ENCODE measurements around the gene ZNF512B. TPM values are rescaled to one million over a fixed set of nuclear protein-coding genes. Genes with fewer than 3 reads are reported as not detected.

The ZNF512B gene
- 7.3 to 14.2 TPM (median 13.0 TPM) in 5 replicates for total RNA-seq (2022; extraction: Qiagen RNA extraction; ENCODE audit: low read depth)

DNA sequence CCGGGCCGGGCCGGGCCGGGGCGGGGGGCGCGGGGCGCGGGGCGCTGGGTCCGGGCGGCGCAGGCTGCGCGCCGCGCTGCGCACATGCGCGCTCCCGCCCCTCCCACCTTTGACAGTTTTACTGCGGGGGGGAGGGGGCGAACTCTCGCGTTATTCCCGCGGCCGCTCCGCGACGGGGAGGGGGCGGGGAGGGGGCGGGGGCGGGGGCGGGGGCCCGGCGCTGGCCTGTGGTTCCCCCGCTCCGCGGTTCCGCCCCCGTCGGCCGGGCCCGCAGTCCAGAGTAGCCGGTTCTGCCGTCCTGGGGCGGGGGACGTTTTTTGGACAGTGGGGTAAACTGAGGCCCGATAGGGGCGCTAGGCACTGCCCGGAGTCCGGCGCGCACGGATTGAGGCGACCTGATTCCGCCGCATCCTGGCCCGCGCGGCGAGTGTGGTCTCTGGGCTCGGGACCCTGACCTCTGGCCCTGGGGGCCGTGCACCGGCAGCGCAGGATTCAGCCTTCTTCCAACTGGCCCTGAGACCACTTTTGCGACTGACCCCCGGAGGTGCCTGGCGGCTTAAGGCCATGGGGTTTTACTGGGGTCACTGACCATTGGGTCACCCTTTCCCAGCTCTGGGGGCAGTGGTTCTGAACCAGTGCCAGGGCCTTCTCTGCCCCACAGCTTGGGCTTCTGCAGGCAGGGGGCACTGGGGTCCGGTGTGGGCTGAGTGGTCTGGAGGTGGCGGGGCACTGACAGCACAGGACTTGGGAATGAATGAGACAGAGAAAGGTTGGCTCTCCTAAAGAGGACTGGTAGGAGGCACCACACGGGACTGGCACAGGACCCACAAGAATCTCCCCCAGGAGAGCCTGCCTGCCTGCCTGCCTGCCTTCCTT, at the start of gene ZNF512B:
Gene ZNF512B, minus strand, starts transcription at position 93 of the 876 bp plus-strand sequence. CDS start 1,980 bp downstream, outside the sequence.

DNA sequence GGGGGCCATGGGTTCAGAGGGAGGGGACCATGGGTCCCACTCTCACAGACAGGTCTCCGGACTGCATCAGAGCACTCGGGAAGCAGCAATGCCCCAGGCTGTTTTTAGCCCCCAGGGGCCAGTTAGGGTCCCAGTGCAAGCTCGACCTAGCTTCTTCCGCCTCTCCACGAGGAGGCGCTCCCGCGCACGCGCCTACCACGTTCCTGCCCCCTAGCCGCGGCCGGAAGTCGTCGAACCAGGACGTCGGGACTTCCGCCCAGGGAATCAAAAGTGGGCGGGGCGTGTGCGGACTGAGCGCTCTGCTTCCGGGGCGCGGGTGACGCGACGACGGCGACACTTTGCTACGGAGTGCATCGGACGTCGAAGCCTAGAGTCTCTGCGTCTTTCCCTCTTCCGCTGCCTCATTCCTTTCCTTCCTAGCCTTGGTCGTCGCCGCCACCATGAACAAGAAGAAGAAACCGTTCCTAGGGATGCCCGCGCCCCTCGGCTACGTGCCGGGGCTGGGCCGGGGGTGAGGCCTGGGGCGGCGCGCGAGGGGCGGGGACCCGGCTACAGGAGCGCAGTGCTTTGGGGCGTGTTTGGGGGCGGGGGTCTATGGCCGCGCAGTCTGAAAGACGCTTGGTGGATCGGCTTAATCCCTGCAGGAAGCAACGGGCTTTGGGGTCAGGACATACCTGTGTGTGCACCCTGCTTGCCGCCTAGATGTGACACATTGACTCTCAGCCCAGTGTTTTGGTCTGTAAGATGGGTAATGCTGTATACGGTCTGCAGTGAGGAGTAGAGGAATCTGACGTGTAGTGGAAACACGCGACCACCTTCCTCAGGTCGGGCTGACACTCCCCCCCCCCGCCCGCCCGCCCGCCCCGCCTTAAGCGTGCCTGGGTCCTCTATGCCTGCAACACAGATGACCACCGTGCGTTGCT, 11.3 kb upstream of the ZNF512B start, which contains the start of gene PRPF6:
Gene PRPF6, plus strand, starts transcription at position 327 of the 923 bp plus-strand sequence. Its CDS starts 114 bp downstream, at position 441.

DNA sequence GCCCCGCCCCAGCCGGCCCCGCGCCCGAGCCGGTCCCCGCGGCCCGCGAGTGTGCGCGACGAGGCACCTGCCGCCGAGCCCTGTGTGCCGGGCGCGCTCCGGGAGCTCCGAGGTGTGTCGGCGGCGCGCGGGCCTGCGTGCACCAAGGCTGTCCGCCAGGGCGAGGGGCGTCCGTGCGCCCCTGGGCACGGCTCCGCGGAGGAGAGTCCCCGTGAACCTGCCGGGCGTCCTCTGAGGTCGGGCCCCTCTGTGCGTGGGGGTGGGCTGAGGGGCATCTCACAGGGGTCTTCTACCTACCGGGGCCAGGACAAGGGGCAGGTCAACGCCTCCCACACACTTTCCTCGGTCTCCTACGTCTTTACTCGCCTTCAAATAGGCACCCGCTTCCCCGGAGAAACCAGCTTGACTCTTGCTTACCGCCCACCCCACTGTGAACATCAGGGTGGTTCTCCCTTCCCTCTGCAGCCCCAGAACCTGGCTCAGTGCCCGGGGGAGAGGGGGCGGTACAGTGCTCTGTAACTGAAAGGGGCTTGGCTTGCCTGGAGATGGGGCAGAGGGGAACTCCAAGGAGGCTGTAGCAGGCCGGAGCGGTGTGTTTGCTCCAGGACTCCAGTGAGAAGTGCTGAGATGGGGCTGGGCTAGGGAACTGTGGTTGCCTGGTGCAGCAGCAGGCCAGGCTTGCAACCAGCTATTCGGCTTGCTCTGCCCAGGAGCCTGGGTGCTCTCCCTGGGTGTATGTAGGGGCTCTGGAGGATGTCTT, 10.0 kb upstream of the ZNF512B start, which contains the start of gene SAMD10:
Gene SAMD10, minus strand, starts transcription at position 86 of the 760 bp plus-strand sequence. CDS start 175 bp downstream, outside the sequence.

GRCh38 chr20:63955827-63956663, 13.7 kb downstream of the ZNF512B start, which contains the start of gene UCKL1:
TSS of gene UCKL1 (minus strand) at chr20:63956416. CDS start at chr20:63956372, 44 bp downstream.

Other genes starting within 250 kb of the ZNF512B start
- 2.5 to 13.1 TPM (median 10.7 TPM) in 5 replicates for gene LIME1, start 233.3 kb downstream of the ZNF512B start, total RNA-seq (2022; extraction: Qiagen RNA extraction; ENCODE audit: low read depth)
- 51.4 to 112 TPM (median 99.3 TPM) in 5 replicates for gene SLC2A4RG, start 230.2 kb downstream of the ZNF512B start, total RNA-seq (2022; extraction: Qiagen RNA extraction; ENCODE audit: low read depth)
- 0.42 to 1.1 TPM (median 0.88 TPM) in 5 replicates for gene ZBTB46, start 138.7 kb downstream of the ZNF512B start, total RNA-seq (2022; extraction: Qiagen RNA extraction; ENCODE audit: low read depth)
- not detected in 5 replicates for gene ABHD16B, start 108.4 kb downstream of the ZNF512B start, total RNA-seq (2022; extraction: Qiagen RNA extraction; ENCODE audit: low read depth)
- 119 to 139 TPM (median 129 TPM) in 5 replicates for gene TPD52L2, start 104.7 kb downstream of the ZNF512B start, total RNA-seq (2022; extraction: Qiagen RNA extraction; ENCODE audit: low read depth)
- 18.7 to 32.7 TPM (median 30.2 TPM) in 5 replicates for gene DNAJC5, start 74.8 kb downstream of the ZNF512B start, total RNA-seq (2022; extraction: Qiagen RNA extraction; ENCODE audit: low read depth)
- gene UCKL1, start 13.5 kb downstream of the ZNF512B start, total RNA-seq (2022; extraction: Qiagen RNA extraction; ENCODE audit: low read depth): 18.2 to 41.0 TPM (median 34.4 TPM) in 5 replicates
- not detected in 5 replicates for gene SAMD10, start 9.7 kb upstream of the ZNF512B start, total RNA-seq (2022; extraction: Qiagen RNA extraction; ENCODE audit: low read depth)
- 44.5 to 60.4 TPM (median 57.8 TPM) in 5 replicates for gene PRPF6, start 11.2 kb upstream of the ZNF512B start, total RNA-seq (2022; extraction: Qiagen RNA extraction; ENCODE audit: low read depth)
- gene C20orf204, start 66.3 kb upstream of the ZNF512B start, total RNA-seq (2022; extraction: Qiagen RNA extraction; ENCODE audit: low read depth): 0.13 to 0.54 TPM (median 0.42 TPM) in 5 replicates
- gene SOX18, start 79.7 kb upstream of the ZNF512B start, total RNA-seq (2022; extraction: Qiagen RNA extraction; ENCODE audit: low read depth): 1.4 to 3.4 TPM (median 2.6 TPM) in 5 replicates
- 32.5 to 53.6 TPM (median 47.9 TPM) in 5 replicates for gene TCEA2, start 93.3 kb upstream of the ZNF512B start, total RNA-seq (2022; extraction: Qiagen RNA extraction; ENCODE audit: low read depth)
- gene RGS19, start 109.6 kb upstream of the ZNF512B start, total RNA-seq (2022; extraction: Qiagen RNA extraction; ENCODE audit: low read depth): 16.3 to 29.0 TPM (median 26.0 TPM) in 5 replicates
- gene OPRL1, start 110.2 kb upstream of the ZNF512B start, total RNA-seq (2022; extraction: Qiagen RNA extraction; ENCODE audit: low read depth): 0.46 to 0.98 TPM (median 0.70 TPM) in 5 replicates
- gene LKAAEAR1, start 114.5 kb upstream of the ZNF512B start, total RNA-seq (2022; extraction: Qiagen RNA extraction; ENCODE audit: low read depth): 1.3 to 1.8 TPM (median 1.6 TPM) in 4 of 5 replicates, not detected in the other
- gene NPBWR2, start 137.6 kb upstream of the ZNF512B start, total RNA-seq (2022; extraction: Qiagen RNA extraction; ENCODE audit: low read depth): not detected in 5 replicates
- gene MYT1, start 194.5 kb upstream of the ZNF512B start, total RNA-seq (2022; extraction: Qiagen RNA extraction; ENCODE audit: low read depth): 0.08 to 0.93 TPM (median 0.44 TPM) in 5 replicates